Central memory CD8-positive, alpha-beta T cell (primary cell): ENCODE data around the gene TMEM259.

Source experiments
- ATAC-seq: fragments of 150-1000 bp; cut with Tn5 transposase; replicated peaks from 2 replicates; pipeline ENCODE4 v1.10.0; 2022; ENCODE audit warnings: mild to moderate bottlenecking, moderate FRiP score, moderate number of reproducible peaks; ENCODE audit not compliant: poor library complexity, severe bottlenecking; ENCODE audit errors: extremely low read depth
- DNase-seq, 2 donors: peaks; one replicate each; pipeline ENCODE4 v3.0.0; 2021; ENCODE audit warnings: low spot score in 2 of 2
- H3K27ac Mint-ChIP-seq: one replicate; pipeline ENCODE4 v1.8.0; 2022; ENCODE audit warnings: low read depth, mild to moderate bottlenecking, moderate library complexity, mixed read lengths
- H3K27me3 Mint-ChIP-seq: one replicate; pipeline ENCODE4 v1.8.0; 2022; ENCODE audit warnings: mixed read lengths
- H3K36me3 Mint-ChIP-seq: one replicate; pipeline ENCODE4 v1.8.0; 2022; ENCODE audit warnings: mild to moderate bottlenecking, moderate library complexity, mixed read lengths; ENCODE audit not compliant: insufficient read depth
- H3K4me1 Mint-ChIP-seq: one replicate; pipeline ENCODE4 v1.8.0; 2022; ENCODE audit warnings: mixed read lengths
- H3K4me3 Mint-ChIP-seq: one replicate; pipeline ENCODE4 v1.8.0; 2022; ENCODE audit warnings: mild to moderate bottlenecking, moderate library complexity, mixed read lengths
- H3K9me3 Mint-ChIP-seq: one replicate; pipeline ENCODE4 v1.8.0; 2022; ENCODE audit warnings: mixed read lengths

The TMEM259 gene

GRCh38 chr19:970695-971094, 50.2 kb downstream of the TMEM259 start:
- no peaks in the 10 kb centered on the region for H3K9me3 Mint-ChIP-seq
- ATAC-seq, result no peak
- peak overlapping the region; percentile 76 for H3K27ac Mint-ChIP-seq
- H3K36me3 Mint-ChIP-seq, result peaks cover 12% of the 10 kb centered on the region
- DNase-seq, result no peak
- H3K27me3 Mint-ChIP-seq, result no peaks in the 10 kb centered on the region
- H3K4me3 Mint-ChIP-seq, result no peak overlapping the region
- H3K4me1 Mint-ChIP-seq, result no peaks in the 10 kb centered on the region

DNA sequence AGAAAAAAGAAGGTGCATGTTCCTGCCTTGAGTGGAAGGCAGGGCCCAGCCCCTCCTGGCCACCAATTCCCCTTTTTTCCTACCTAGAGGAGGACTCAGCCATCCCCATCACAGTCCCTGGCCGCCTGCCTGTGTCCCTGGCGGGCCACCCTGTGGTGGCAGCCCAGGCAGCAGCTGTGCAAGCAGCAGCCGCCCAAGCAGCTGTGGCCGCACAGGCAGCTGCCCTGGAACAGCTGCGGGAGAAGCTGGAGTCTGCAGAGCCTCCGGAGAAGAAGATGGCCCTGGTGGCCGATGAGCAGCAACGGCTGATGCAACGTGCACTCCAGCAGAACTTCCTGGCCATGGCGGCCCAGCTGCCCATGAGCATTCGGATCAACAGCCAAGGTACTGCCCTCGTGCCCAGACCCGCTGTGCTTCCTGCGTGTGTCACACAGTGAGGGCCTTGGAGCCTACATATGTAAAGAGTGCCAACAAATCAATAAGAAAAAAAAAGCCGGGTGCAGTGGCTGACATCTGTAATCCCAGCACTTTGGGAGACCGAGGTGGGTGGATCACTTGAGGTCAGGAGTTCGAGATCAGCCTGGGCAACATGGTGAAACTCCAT, 54.3 kb downstream of the TMEM259 start:
- ATAC-seq (no peak), DNase-seq (no peak)
- Mint-ChIP-seq H3K9me3 (no peaks in the 10 kb centered on the region), H3K27ac (no peak overlapping the region), H3K36me3 (peaks cover 17% of the 10 kb centered on the region), H3K4me3 (no peak overlapping the region), H3K27me3 (no peaks in the 10 kb centered on the region), H3K4me1 (no peaks in the 10 kb centered on the region)

DNA sequence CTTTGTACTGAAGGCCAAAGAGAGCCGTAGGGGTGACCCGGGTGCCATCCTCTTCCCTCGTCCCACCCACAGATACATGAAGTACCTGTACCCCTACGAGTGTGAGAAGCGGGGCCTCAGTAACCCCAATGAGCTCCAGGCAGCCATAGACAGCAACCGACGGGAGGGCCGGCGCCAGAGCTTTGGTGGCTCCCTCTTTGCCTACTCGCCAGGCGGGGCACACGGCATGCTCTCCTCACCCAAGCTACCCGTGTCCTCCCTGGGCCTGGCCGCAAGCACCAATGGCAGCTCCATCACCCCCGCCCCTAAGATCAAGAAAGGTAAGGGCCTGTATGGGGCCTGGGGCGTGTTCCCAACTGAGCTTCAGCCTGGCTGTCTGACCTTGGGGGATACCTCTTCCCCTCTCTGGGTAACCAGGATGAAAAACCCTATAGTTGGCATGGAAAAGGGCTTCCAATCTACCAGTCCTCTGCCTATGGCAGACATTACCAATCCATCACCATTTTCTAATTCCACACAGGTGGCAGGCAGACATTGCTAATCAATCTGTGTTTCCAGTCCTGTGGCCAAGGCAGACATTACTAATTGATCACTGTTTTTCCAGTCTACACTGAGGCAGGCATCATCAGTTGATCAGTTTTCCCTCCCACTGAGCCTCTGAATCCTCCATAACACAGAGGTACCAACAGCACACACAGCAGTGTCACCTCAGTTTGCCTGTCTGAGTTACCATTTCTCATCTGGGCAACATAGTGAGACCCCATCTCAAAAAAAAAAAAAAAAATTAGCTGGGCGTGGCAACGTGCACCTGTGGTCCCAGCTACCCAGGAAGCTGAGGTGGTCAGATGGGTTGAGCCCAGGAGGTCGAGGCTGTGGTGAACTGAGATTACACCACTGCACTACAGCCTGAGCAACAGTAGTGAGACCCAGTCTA, 55.9 kb downstream of the TMEM259 start:
- no peak overlapping the region for H3K27ac Mint-ChIP-seq
- no peaks in the 10 kb centered on the region for H3K4me1 Mint-ChIP-seq
- peaks cover 12% of the 10 kb centered on the region for H3K36me3 Mint-ChIP-seq
- ATAC-seq (no peak), DNase-seq (no peak)
- no peaks in the 10 kb centered on the region for H3K27me3 Mint-ChIP-seq
- no peaks in the 10 kb centered on the region for H3K9me3 Mint-ChIP-seq
- H3K4me3 Mint-ChIP-seq, result no peak overlapping the region

DNA sequence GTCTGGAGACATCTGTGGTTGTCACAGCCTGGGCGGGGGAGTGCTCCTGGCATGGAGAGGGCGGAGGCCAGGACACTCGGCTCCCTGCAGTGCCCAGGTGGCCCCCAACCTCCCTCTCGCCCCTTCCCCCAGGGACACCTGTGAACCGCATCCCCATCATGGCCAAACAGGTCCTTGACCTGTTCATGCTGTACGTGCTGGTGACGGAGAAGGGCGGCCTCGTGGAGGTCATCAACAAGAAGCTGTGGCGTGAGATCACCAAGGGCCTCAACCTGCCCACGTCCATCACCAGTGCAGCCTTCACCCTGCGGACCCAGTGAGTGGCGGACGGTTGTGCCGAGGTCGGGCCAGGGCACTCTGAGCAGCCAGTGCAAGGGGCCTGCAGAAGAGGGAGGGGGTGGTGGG, 56.8 kb downstream of the TMEM259 start:
- Mint-ChIP-seq H3K27me3 (no peaks in the 10 kb centered on the region), H3K36me3 (peaks cover 10% of the 10 kb centered on the region), H3K4me1 (no peaks in the 10 kb centered on the region), H3K27ac (no peak overlapping the region), H3K4me3 (no peak overlapping the region), H3K9me3 (no peaks in the 10 kb centered on the region)
- ATAC-seq, result no peak
- DNase-seq, result no peak

DNA sequence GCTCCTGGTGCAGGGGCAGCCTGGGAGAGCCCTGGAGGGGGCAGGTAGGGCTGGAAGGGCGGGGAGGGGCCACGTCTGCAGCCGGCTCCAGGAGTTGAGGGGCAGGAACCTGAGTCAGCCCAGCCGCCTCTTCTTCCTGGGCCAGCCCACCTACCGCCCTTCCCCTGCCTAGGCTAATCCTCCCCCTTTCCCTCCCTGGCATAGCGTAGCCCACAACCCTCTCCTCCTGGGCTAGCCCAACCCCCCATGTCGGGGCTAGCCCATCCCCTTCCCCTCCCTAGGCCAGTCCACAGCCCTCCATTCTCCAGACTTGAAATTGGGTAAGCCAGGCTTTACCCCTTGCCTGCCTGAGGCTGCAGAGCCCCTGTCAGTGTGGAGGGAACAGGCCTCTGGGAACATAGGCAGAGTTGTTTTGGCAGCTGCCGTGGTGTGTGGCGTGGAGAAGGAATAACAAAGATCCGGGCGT, 57.4 kb downstream of the TMEM259 start:
- no peaks in the 10 kb centered on the region for H3K27me3 Mint-ChIP-seq
- DNase-seq, result no peak
- peaks cover 10% of the 10 kb centered on the region for H3K36me3 Mint-ChIP-seq
- no peak overlapping the region for H3K27ac Mint-ChIP-seq
- no peaks in the 10 kb centered on the region for H3K4me1 Mint-ChIP-seq
- no peak overlapping the region for H3K4me3 Mint-ChIP-seq
- no peak for ATAC-seq
- no peaks in the 10 kb centered on the region for H3K9me3 Mint-ChIP-seq

DNA sequence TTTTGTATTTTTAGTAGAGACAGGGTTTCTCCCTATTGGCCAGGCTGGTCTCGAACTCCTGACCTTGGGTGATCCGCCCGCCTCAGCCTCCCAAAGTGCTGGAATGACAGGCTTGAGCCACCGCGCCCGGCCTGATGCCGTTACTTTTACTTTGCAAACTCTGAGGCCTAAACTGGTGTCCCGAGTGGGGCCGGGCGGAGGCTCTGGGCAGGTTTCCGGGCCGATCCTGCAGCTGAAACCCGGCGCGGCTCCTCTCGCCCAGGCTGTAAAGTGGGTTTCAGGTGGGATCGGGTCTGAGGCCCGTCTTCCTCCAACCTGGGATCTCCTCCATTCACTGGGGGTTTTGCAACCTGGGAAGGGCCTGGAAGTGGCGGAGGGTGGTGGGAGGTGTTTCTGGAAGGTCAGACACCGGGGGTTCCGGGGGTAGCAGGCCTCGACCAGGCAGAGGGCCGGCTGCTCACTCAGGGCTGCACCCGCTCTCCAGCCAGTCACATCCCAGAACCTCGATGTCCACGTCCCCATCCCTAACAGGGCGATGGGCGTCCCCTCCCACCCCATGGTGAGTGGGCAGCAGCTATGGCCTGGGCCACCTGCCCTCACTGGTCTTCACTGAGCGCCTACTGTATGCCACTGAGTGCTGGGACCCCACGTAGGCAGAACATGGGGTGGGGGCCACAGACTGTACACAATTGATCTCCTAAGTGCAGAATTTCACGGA, 58.1 kb downstream of the TMEM259 start:
- ATAC-seq, result no peak
- Mint-ChIP-seq H3K36me3 (peaks cover 6% of the 10 kb centered on the region), H3K9me3 (no peaks in the 10 kb centered on the region), H3K27ac (no peak overlapping the region), H3K4me1 (no peaks in the 10 kb centered on the region), H3K4me3 (no peak overlapping the region), H3K27me3 (no peaks in the 10 kb centered on the region)
- DNase-seq, result no peak

DNA sequence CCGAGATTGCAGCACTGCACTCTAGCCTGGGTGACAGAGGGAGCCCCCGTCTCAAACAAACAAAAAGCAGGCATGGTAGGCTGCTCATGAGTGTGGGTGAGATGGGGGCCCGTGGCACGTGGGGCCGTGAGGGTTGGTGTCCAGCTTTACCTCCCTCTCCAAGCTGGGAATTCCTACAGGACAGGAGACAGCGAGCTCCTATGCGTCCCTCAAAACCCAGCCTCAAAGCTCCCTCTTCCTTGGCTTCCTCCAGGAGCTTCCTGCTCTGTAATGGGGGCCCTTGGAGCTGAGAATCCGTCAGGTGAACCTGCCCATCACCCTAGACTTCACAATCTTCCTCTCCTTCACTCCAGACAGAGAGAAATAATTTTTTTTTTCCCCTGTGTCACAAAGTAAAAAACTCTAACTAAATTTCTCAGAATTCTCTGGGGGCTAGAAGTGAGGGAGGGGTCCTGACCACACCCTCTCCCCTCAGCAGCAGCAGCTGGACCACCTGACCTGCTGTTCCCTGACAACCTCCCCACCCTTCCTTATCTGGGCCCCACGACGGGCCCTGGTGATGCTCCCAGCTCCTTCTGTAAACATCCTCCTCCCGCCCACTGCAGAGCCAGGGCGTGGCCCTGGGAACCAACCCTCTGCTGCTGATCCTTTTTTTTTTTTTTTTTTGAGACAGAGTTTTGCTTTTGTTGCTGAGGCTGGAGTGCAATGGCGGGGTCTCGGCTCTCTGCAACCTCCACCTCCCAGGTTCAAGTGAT, 58.9 kb downstream of the TMEM259 start:
- no peak for ATAC-seq
- H3K4me1 Mint-ChIP-seq, result no peaks in the 10 kb centered on the region
- H3K27ac Mint-ChIP-seq, result no peak overlapping the region
- peaks cover 4% of the 10 kb centered on the region for H3K36me3 Mint-ChIP-seq
- no peak overlapping the region for H3K4me3 Mint-ChIP-seq
- no peaks in the 10 kb centered on the region for H3K27me3 Mint-ChIP-seq
- H3K9me3 Mint-ChIP-seq, result no peaks in the 10 kb centered on the region
- no peak for DNase-seq

DNA sequence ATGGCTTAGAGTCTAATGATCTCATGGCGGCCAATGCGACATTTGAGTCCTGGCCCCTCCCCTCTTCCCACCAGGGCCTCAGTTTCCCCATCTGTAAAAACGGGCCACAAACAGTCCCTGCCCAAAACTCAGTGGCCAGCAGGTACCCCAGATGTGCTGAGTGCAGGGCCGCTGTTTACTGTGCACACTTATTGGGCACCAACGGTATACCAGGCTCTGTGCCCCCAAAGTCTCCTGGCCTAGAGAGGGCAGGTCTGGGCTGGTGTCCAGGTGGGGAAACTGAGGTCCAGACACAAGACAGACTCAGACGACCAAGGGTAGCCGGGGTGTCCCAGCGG, 60.4 kb downstream of the TMEM259 start:
- Mint-ChIP-seq H3K36me3 (peaks cover 4% of the 10 kb centered on the region), H3K27me3 (no peaks in the 10 kb centered on the region), H3K27ac (no peak overlapping the region), H3K4me3 (no peak overlapping the region), H3K9me3 (no peaks in the 10 kb centered on the region), H3K4me1 (no peaks in the 10 kb centered on the region)
- ATAC-seq, result no peak
- DNase-seq, result no peak

DNA sequence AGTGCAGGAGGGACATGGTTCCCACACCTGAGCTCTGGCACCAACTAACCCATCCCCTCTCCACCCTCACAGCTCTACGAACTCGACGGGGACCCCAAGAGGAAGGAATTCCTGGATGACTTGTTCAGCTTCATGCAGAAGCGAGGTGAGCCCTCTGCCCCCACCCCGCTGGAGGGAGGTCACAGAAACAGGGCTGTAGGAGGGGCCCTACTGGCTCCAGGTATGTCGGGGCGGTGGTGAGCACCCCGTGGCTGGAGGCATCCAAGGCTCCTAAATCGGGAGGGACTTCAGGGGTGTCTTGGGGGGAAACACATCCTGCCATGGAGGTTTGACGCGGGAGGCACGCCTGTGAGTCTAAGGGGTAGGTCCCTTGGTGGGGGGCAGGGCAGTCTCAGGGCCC, 60.9 kb downstream of the TMEM259 start:
- Mint-ChIP-seq H3K36me3 (peaks cover 4% of the 10 kb centered on the region), H3K4me1 (no peaks in the 10 kb centered on the region), H3K9me3 (no peaks in the 10 kb centered on the region), H3K4me3 (no peak overlapping the region), H3K27ac (no peak overlapping the region), H3K27me3 (no peaks in the 10 kb centered on the region)
- no peak for DNase-seq
- no peak for ATAC-seq
